ENCODE data around the gene CAMK2D. TPM values are rescaled to one million over a fixed set of nuclear protein-coding genes. Genes with fewer than 3 reads are reported as not detected.

Gene CAMK2D
- total and polyA plus RNA-seq, 2 donors: 33.8 to 125 TPM

GRCh38 chr4:113645288-113645687 lies 116.2 kb downstream of the CAMK2D start:
- 82% methylated on average over 1 of the region's 1 CpG for WGBS
- Histone ChIP-seq H3K4me3 (ENCODE audit: low read depth, low read length) (no peak overlapping the region), H3K36me3 (ENCODE audit: insufficient read depth) (no peaks in the 10 kb centered on the region), H3K4me1 (ENCODE audit: insufficient read depth) (peaks cover 3% of the 10 kb centered on the region), H3K27ac (ENCODE audit: low read depth) (no peak overlapping the region)
- no peak for DNase-seq (ENCODE audit: extremely low spot score)

- H3K4me1 ChIP-seq (ENCODE audit: insufficient read depth): peaks cover 4% of the 10 kb centered on the region
- 98% methylated on average over 1 of the region's 1 CpG for WGBS
- no peak overlapping the region for H3K27ac ChIP-seq (ENCODE audit: low read depth)
- H3K4me3 ChIP-seq (ENCODE audit: low read depth, low read length): no peak overlapping the region
- H3K36me3 ChIP-seq (ENCODE audit: insufficient read depth): no peaks in the 10 kb centered on the region
- DNase-seq (ENCODE audit: extremely low spot score): no peak
Measured at GRCh38 chr4:113644398-113644797, 117.1 kb downstream of the CAMK2D start.

- 58% methylated on average over 4 of the region's 4 CpGs for WGBS
- Histone ChIP-seq H3K36me3 (ENCODE audit: insufficient read depth) (no peaks in the 10 kb centered on the region), H3K4me3 (ENCODE audit: low read depth, low read length) (no peak overlapping the region), H3K27ac (ENCODE audit: low read depth) (no peak overlapping the region), H3K4me1 (ENCODE audit: insufficient read depth) (peaks cover 4% of the 10 kb centered on the region)
- DNase-seq (ENCODE audit: extremely low spot score): no peak
Measured at GRCh38 chr4:113643505-113643904, 118.0 kb downstream of the CAMK2D start.

GRCh38 chr4:113641025-113641431 lies 120.5 kb downstream of the CAMK2D start:
- H3K36me3 ChIP-seq (ENCODE audit: insufficient read depth): no peaks in the 10 kb centered on the region
- 77% methylated on average over 1 of the region's 1 CpG for WGBS
- DNase-seq (ENCODE audit: extremely low spot score): no peak
- no peak overlapping the region for H3K4me3 ChIP-seq (ENCODE audit: low read depth, low read length)
- H3K27ac ChIP-seq (ENCODE audit: low read depth): no peak overlapping the region
- peaks cover 1% of the 10 kb centered on the region for H3K4me1 ChIP-seq (ENCODE audit: insufficient read depth)

GRCh38 chr4:113639326-113639725 lies 122.2 kb downstream of the CAMK2D start:
- peaks cover 3% of the 10 kb centered on the region for H3K4me1 ChIP-seq (ENCODE audit: insufficient read depth)
- no peak for DNase-seq (ENCODE audit: extremely low spot score)
- H3K27ac ChIP-seq (ENCODE audit: low read depth): no peak overlapping the region
- H3K4me3 ChIP-seq (ENCODE audit: low read depth, low read length): no peak overlapping the region
- H3K36me3 ChIP-seq (ENCODE audit: insufficient read depth): no peaks in the 10 kb centered on the region
- 90% methylated on average over 2 of the region's 2 CpGs for WGBS

GRCh38 chr4:113638562-113638832 lies 123.0 kb downstream of the CAMK2D start:
- H3K36me3 ChIP-seq (ENCODE audit: insufficient read depth): no peaks in the 10 kb centered on the region
- peaks cover 3% of the 10 kb centered on the region for H3K4me1 ChIP-seq (ENCODE audit: insufficient read depth)
- no peak overlapping the region for H3K27ac ChIP-seq (ENCODE audit: low read depth)
- DNase-seq (ENCODE audit: extremely low spot score): no peak
- over 99% methylated on average over 3 of the region's 3 CpGs for WGBS
- no peak overlapping the region for H3K4me3 ChIP-seq (ENCODE audit: low read depth, low read length)

- no peak for DNase-seq (ENCODE audit: extremely low spot score)
- Histone ChIP-seq H3K4me1 (ENCODE audit: insufficient read depth) (peaks cover 3% of the 10 kb centered on the region), H3K36me3 (ENCODE audit: insufficient read depth) (no peaks in the 10 kb centered on the region), H3K4me3 (ENCODE audit: low read depth, low read length) (no peak overlapping the region), H3K27ac (ENCODE audit: low read depth) (no peak overlapping the region)
- WGBS: 93% methylated on average over 2 of the region's 2 CpGs
Measured at GRCh38 chr4:113637823-113638561, 123.5 kb downstream of the CAMK2D start.

GRCh38 chr4:113637363-113637762 lies 124.2 kb downstream of the CAMK2D start:
- Histone ChIP-seq H3K27ac (ENCODE audit: low read depth) (no peak overlapping the region), H3K36me3 (ENCODE audit: insufficient read depth) (no peaks in the 10 kb centered on the region), H3K4me1 (ENCODE audit: insufficient read depth) (peaks cover 3% of the 10 kb centered on the region), H3K4me3 (ENCODE audit: low read depth, low read length) (no peak overlapping the region)
- DNase-seq (ENCODE audit: extremely low spot score): no peak
- WGBS: 2% methylated on average over 1 of the region's 1 CpG

GRCh38 chr4:113636877-113637276 lies 124.7 kb downstream of the CAMK2D start:
- Histone ChIP-seq H3K36me3 (ENCODE audit: insufficient read depth) (no peaks in the 10 kb centered on the region), H3K27ac (ENCODE audit: low read depth) (no peak overlapping the region), H3K4me3 (ENCODE audit: low read depth, low read length) (no peak overlapping the region), H3K4me1 (ENCODE audit: insufficient read depth) (peaks cover 3% of the 10 kb centered on the region)
- DNase-seq (ENCODE audit: extremely low spot score): no peak

- Histone ChIP-seq H3K4me3 (ENCODE audit: low read depth, low read length) (no peak overlapping the region), H3K4me1 (ENCODE audit: insufficient read depth) (peaks cover 3% of the 10 kb centered on the region), H3K27ac (ENCODE audit: low read depth) (no peak overlapping the region), H3K36me3 (ENCODE audit: insufficient read depth) (no peaks in the 10 kb centered on the region)
- 90% methylated on average over 3 of the region's 3 CpGs for WGBS
- no peak for DNase-seq (ENCODE audit: extremely low spot score)
Measured at GRCh38 chr4:113636438-113636818, 125.1 kb downstream of the CAMK2D start.

GRCh38 chr4:113635739-113636437 lies 125.7 kb downstream of the CAMK2D start:
- WGBS: 83% methylated on average over 3 of the region's 3 CpGs
- no peak for DNase-seq (ENCODE audit: extremely low spot score)
- peaks cover 3% of the 10 kb centered on the region for H3K4me1 ChIP-seq (ENCODE audit: insufficient read depth)
- H3K27ac ChIP-seq (ENCODE audit: low read depth): no peak overlapping the region
- no peak overlapping the region for H3K4me3 ChIP-seq (ENCODE audit: low read depth, low read length)
- no peaks in the 10 kb centered on the region for H3K36me3 ChIP-seq (ENCODE audit: insufficient read depth)

GRCh38 chr4:113634081-113634969 lies 127.2 kb downstream of the CAMK2D start:
- Histone ChIP-seq H3K4me3 (ENCODE audit: low read depth, low read length) (no peak overlapping the region), H3K36me3 (ENCODE audit: insufficient read depth) (no peaks in the 10 kb centered on the region), H3K27ac (ENCODE audit: low read depth) (no peak overlapping the region), H3K4me1 (ENCODE audit: insufficient read depth) (peaks cover 2% of the 10 kb centered on the region)
- no peak for DNase-seq (ENCODE audit: extremely low spot score)
- WGBS: 54% methylated on average over 3 of the region's 3 CpGs

GRCh38 chr4:113633467-113633866 lies 128.1 kb downstream of the CAMK2D start:
- Histone ChIP-seq H3K4me1 (ENCODE audit: insufficient read depth) (peaks cover 2% of the 10 kb centered on the region), H3K27ac (ENCODE audit: low read depth) (no peak overlapping the region), H3K4me3 (ENCODE audit: low read depth, low read length) (no peak overlapping the region), H3K36me3 (ENCODE audit: insufficient read depth) (no peaks in the 10 kb centered on the region)
- no peak for DNase-seq (ENCODE audit: extremely low spot score)

- WGBS: 60% methylated on average over 1 of the region's 1 CpG
- DNase-seq (ENCODE audit: extremely low spot score): no peak
- H3K4me1 ChIP-seq (ENCODE audit: insufficient read depth): no peaks in the 10 kb centered on the region
- H3K27ac ChIP-seq (ENCODE audit: low read depth): no peak overlapping the region
- no peak overlapping the region for H3K4me3 ChIP-seq (ENCODE audit: low read depth, low read length)
- no peaks in the 10 kb centered on the region for H3K36me3 ChIP-seq (ENCODE audit: insufficient read depth)
Measured at GRCh38 chr4:113628711-113629110, 132.8 kb downstream of the CAMK2D start.
